AG04449 (cell line): ENCODE measurements around the gene DYRK1A.

ENCODE experiments used
- CTCF ChIA-PET: fragments of 350-600 bp; formaldehyde crosslinking; extraction: SDS; loops from one replicate; lab custom pipeline; 2021; ENCODE audit warnings: antibody characterized with exemption; lab: Yijun Ruan, JAX
- POLR2A ChIA-PET: fragments of 400-600, 350-600 bp; formaldehyde crosslinking; extraction: SDS; loops from one replicate; lab custom pipeline; 2020; ENCODE audit warnings: antibody characterized with exemption, inconsistent platforms; lab: Yijun Ruan, JAX
- DNase-seq: peaks from one replicate; pipeline ENCODE4 v3.0.0-alpha.2; 2010; ENCODE audit warnings: low read depth, low spot score
- H3K4me3 ChIP-seq: 2 replicates; pipeline ENCODE4 v1.5.1; 2011; ENCODE audit warnings: low read depth, mild to moderate bottlenecking, control low read depth, low read length
- TF ChIP-seq, protein P1 (sequence below): IDR thresholded peaks from one replicate; pipeline ENCODE4 v1.5.1; 2011; ENCODE audit warnings: mild to moderate bottlenecking, moderate library complexity, low read length, control low read depth, inconsistent platforms; ENCODE audit not compliant: insufficient read depth; ENCODE audit errors: missing control alignments

The DYRK1A gene

DNA sequence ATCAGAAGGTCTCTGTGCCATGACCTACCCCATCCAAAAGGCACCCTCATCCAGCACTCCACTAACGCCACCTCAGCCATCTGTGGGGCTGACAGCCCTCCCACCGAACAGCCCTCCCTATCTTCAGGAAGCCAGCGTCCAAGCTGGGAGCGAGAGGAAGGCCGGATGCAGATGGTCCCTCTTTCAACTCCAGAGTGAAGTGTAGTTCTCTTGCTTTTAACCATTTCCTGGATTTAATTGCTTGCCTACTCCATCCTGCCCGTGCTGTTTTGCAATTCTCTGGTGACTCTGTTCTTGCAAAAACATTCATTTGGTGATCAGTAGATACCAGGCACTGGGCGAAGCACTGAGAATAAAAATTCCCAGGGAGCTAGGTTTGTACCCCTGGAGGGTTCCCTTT, 8.2 kb upstream of the DYRK1A start:
- no peak for DNase-seq
- ChIA-PET POLR2A (interaction anchor here (0.5 kb wide), 1 partner anchor 55 kb away, joined by 3 read pairs; no protein-coding TSS in a partner anchor), CTCF (no interaction called here)
- TF ChIP-seq, protein P1, sequence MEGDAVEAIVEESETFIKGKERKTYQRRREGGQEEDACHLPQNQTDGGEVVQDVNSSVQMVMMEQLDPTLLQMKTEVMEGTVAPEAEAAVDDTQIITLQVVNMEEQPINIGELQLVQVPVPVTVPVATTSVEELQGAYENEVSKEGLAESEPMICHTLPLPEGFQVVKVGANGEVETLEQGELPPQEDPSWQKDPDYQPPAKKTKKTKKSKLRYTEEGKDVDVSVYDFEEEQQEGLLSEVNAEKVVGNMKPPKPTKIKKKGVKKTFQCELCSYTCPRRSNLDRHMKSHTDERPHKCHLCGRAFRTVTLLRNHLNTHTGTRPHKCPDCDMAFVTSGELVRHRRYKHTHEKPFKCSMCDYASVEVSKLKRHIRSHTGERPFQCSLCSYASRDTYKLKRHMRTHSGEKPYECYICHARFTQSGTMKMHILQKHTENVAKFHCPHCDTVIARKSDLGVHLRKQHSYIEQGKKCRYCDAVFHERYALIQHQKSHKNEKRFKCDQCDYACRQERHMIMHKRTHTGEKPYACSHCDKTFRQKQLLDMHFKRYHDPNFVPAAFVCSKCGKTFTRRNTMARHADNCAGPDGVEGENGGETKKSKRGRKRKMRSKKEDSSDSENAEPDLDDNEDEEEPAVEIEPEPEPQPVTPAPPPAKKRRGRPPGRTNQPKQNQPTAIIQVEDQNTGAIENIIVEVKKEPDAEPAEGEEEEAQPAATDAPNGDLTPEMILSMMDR: no peak
- H3K4me3 ChIP-seq: no peak overlapping the region

DNA sequence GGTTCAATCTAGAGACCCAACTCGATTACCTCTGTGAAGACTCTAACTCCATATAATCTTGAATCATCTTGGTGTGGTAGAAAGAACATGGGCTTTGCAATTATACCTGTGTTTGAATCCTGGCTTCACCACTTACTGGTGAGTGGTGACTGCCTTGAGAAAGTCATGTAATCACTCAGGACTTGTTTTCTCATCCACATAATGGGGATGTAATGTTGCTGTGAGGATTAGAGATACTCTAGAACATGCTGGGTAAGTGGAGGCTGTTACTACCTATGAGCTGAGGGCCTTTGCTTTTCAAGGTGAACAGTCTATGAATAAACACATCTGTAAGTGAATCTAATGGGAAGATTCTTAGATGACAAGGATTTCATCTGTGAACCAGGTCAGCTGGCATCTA, 2.6 kb upstream of the DYRK1A start:
- CTCF ChIA-PET: no interaction called here
- no peak for DNase-seq
- H3K4me3 ChIP-seq: no peak overlapping the region
- POLR2A ChIA-PET: no interaction called here
- TF ChIP-seq, protein P1: no peak

DNA sequence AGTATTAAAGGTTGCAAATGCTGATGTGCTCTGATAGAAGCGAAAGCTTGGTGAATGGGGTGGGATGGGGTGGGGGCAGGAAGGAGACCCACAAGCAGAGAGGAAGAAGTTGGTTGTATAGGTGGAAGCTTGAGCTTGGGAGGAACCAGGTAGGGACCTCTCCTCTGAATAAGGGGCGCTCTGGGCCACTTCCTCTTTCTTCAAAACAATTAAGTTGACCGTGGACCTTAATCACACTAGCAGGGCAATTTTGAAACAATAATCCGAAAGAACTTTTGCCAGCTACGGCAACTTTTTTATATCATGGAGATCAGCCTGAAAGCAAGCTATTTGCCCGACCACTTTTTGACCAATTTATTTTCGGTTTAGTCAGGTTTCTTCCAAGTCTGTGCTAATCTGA, 1.9 kb upstream of the DYRK1A start:
- H3K4me3 ChIP-seq: no peak overlapping the region
- TF ChIP-seq, protein P1: no peak
- no peak for DNase-seq
- CTCF ChIA-PET: interaction anchor here (1.2 to 1.3 kb wide), 3 partner anchors 9 to 170 kb away, joined by 3 to 4 read pairs (median 3); no protein-coding TSS in a partner anchor
- POLR2A ChIA-PET: no interaction called here

DNA sequence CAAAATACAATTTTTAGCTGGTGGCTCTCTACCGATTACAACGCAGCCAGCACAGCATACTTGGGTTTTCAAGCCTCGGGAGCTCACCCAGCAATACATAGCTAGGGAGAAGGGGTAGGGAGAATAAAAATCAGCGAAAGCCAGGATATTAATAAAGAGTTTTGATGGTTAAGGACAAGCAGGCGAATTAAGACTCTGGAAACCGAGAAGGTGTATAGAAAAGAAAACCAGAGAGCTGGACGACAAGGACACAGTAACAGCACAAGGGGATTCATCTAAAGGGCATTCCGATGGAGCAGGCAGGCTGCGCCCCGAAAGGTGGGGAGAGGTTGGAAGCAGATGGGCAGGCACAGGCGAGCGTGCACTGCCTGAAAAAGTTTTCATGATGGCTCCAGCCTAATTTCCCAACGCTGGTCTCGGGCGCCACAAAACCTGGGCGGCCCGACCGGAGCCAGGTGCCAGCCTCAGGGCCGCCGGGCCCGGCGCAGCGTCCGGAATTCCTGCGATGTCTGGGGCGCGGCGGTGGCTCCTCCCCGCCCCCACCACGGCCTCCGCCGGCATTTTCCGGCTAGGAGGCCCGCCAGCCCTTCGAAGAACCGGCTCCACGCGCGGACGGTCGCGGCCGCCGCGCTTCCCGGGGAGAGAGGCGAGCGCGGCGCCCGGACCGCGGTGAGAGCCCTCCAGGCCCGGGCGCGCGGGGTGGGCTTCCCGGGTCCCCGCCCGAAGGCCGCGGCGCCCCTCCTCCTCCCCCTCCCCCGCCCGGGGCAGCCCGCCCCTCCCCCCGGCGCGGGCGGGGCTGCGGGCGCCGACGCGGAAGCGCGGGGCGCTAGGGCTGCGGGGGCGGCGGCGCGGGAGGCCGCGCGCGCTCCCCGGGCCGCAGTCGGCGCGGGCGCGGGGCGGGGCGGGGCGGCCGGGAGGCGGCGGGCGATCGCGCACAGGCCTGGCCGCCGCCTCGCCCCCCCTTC, 774 bp upstream of the DYRK1A start:
- no peak for DNase-seq
- peak overlapping the region; percentile 73 for H3K4me3 ChIP-seq
- TF ChIP-seq, protein P1: no peak
- CTCF ChIA-PET: interaction anchor here (1.2 to 1.3 kb wide), 3 partner anchors 10 to 171 kb away, joined by 3 to 4 read pairs (median 3); no protein-coding TSS in a partner anchor
- POLR2A ChIA-PET: interaction anchor here (0.7 to 1.5 kb wide), 2 partner anchors 98 to 158 kb away, joined by 3 to 7 read pairs; no protein-coding TSS in a partner anchor

DNA sequence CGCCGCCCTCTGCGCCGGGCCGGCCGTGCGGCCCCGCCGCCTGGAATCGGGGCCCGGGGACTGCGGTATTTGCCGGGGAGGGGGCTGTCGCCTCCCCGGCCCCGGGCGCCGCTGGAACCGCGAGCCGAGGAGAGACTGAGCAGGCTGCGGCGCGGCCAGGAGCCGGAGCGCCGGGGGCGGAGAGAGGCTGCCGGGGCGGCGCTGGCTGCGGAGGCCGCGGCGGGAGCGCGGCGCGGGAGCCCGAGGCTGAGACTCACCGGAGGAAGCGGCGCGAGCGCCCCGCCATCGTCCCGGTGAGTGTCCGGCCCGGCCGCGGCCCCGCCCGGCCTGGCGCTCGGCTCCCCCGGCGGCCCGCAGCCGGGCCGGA, 746 bp downstream of the DYRK1A start:
- DNase-seq: no peak
- ChIA-PET POLR2A (interaction anchor here (1.5 kb wide), 1 partner anchor 99 kb away, joined by 7 read pairs; no protein-coding TSS in a partner anchor), CTCF (no interaction called here)
- peak overlapping the region; percentile 89 for H3K4me3 ChIP-seq
- TF ChIP-seq, protein P1: no peak

DNA sequence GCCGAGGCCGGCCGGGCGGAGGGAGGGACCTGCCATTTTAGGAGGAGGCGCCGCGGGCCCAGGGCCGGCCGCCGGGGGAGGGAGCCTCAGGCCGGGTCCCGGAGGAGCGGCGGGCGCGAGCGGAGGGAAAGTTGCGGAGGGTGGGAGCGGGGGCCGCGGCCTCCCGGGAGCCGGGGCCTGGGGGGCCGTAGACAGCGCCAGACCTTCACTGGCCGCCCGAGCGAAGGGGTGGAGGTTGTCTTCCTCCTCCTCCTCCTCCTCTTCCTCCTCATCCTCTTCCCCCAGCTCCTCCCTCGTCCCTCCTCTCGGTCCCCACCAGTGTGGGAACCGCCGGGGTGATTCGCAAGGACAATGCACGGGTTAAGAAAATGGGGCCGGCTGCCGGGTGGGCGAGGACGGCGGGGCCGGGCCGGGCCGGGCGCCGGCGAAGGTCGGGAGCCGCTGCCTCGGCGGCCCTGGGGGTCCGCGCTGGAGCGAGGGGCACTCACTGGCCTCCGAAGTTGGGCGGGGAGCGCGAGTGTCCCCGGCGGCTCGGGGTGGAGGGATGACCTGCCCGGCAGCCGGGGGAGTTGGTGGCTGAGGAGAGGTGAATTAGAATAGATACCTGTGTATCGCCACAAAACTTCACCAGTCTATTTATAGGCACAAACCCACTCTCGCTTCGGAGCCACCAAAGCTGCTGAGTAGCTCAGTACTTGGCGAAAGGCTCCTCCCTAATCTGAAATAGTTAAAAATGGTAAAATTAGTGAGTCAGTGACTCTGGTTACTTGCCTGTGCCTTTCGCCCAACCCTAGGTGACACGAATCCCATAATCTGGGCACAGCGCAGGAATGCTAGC, 1.3 kb downstream of the DYRK1A start:
- DNase-seq: no peak
- H3K4me3 ChIP-seq: peak overlapping the region; percentile 89
- TF ChIP-seq, protein P1: no peak
- ChIA-PET CTCF (no interaction called here), POLR2A (interaction anchor here (1.3 kb wide), 1 partner anchor 196 kb away, joined by 7 read pairs; no protein-coding TSS in a partner anchor)
